ENCODE data around the gene PCNX2. TPM values are rescaled to one million over a fixed set of nuclear protein-coding genes. Genes with fewer than 3 reads are reported as not detected.

PCNX2 gene
- total RNA-seq, 1 experiment from 2014 or later = 15.3 TPM

GRCh38 chr1:233127157-233127556 is 168.4 kb downstream of the PCNX2 start:
- intact Hi-C loops (cut with micrococcal nuclease) = no loop called here
- Histone ChIP-seq H3K9me3 (ENCODE audit: control insufficient read depth in 1 of 2, insufficient read depth in 1 of 2, low read depth in 1 of 2, low read length in 2 of 2) (no peaks in the 10 kb centered on the region), H3K4me3 (replicated peaks in 1 of 2; ENCODE audit: low read depth in 1 of 2, low read length in 2 of 2) (no peak overlapping the region), H3K4me1 (ENCODE audit: control insufficient read depth in 1 of 2, insufficient read depth in 2 of 2, low read length in 2 of 2) (no peaks in the 10 kb centered on the region), H2AFZ (ENCODE audit: low read depth, low read length, poor library complexity, severe bottlenecking) (no peak overlapping the region), H3K9ac (ENCODE audit: low read length) (no peak overlapping the region), H3K9me2 (ENCODE audit: insufficient read depth) (no peaks in the 10 kb centered on the region), H4K20me1 (ENCODE audit: insufficient read depth) (no peaks in the 10 kb centered on the region), H3K4me2 (ENCODE audit: low read length) (no peak overlapping the region), H3K36me3 (ENCODE audit: control insufficient read depth in 1 of 2, insufficient read depth in 2 of 2, low read length in 2 of 2) (no peaks in the 10 kb centered on the region), H3K79me2 (ENCODE audit: insufficient read depth, low read length) (no peaks in the 10 kb centered on the region), H3K27me3 (ENCODE audit: insufficient read depth, low read length) (no peaks in the 10 kb centered on the region), H3K27ac (ENCODE audit: low read depth, low read length) (no peak overlapping the region)
- no TSS peak for BruUV-seq (replicated peaks)
- ChIA-PET CTCF (no interaction called here), POLR2A (no interaction called here), RAD21 (ENCODE audit: low non-redundant PET in 1 of 2, low total read pairs in 2 of 2, uncharacterized antibody in 2 of 2, unreplicated experiment in 2 of 2) (no interaction called here)
- no peak for ATAC-seq
- TF ChIP-seq CEBPB (IDR thresholded peaks at IDR 0.05; ENCODE audit: low read depth) (no peak), ZFX (IDR thresholded peaks at IDR 0.05) (no peak), JUND (IDR thresholded peaks at IDR 0.05) (no peak), SRF (IDR thresholded peaks at IDR 0.05; ENCODE audit: low read depth) (no peak), RAD21 (IDR thresholded peaks at IDR 0.05; ENCODE audit: low read depth) (no peak), POLR2A (IDR thresholded peaks at IDR 0.05; ENCODE audit: borderline replicate concordance, extremely low read depth, insufficient read depth, insufficient read length) (no peak), EZH2 (IDR thresholded peaks at IDR 0.05) (no peak), MAX (IDR thresholded peaks at IDR 0.05) (no peak), EZH2phosphoT487 (IDR thresholded peaks at IDR 0.05; ENCODE audit: borderline replicate concordance) (no peak), EGR1 (IDR thresholded peaks at IDR 0.05; ENCODE audit: low read depth) (no peak), ELF1 (IDR thresholded peaks at IDR 0.05; ENCODE audit: borderline replicate concordance, low read depth) (no peak), ZNF274 (IDR thresholded peaks at IDR 0.05; ENCODE audit: low read depth, low read length) (no peak), YY1 (IDR thresholded peaks at IDR 0.05; ENCODE audit: extremely low read depth, insufficient replicate concordance, low read depth, low read length) (no peak), SIN3A (IDR thresholded peaks at IDR 0.05; ENCODE audit: low read depth) (no peak)
- TF ChIP-seq, protein P1, sequence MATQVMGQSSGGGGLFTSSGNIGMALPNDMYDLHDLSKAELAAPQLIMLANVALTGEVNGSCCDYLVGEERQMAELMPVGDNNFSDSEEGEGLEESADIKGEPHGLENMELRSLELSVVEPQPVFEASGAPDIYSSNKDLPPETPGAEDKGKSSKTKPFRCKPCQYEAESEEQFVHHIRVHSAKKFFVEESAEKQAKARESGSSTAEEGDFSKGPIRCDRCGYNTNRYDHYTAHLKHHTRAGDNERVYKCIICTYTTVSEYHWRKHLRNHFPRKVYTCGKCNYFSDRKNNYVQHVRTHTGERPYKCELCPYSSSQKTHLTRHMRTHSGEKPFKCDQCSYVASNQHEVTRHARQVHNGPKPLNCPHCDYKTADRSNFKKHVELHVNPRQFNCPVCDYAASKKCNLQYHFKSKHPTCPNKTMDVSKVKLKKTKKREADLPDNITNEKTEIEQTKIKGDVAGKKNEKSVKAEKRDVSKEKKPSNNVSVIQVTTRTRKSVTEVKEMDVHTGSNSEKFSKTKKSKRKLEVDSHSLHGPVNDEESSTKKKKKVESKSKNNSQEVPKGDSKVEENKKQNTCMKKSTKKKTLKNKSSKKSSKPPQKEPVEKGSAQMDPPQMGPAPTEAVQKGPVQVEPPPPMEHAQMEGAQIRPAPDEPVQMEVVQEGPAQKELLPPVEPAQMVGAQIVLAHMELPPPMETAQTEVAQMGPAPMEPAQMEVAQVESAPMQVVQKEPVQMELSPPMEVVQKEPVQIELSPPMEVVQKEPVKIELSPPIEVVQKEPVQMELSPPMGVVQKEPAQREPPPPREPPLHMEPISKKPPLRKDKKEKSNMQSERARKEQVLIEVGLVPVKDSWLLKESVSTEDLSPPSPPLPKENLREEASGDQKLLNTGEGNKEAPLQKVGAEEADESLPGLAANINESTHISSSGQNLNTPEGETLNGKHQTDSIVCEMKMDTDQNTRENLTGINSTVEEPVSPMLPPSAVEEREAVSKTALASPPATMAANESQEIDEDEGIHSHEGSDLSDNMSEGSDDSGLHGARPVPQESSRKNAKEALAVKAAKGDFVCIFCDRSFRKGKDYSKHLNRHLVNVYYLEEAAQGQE (IDR thresholded peaks at IDR 0.05; ENCODE audit: low read depth) = no peak
- TF ChIP-seq, protein P2, sequence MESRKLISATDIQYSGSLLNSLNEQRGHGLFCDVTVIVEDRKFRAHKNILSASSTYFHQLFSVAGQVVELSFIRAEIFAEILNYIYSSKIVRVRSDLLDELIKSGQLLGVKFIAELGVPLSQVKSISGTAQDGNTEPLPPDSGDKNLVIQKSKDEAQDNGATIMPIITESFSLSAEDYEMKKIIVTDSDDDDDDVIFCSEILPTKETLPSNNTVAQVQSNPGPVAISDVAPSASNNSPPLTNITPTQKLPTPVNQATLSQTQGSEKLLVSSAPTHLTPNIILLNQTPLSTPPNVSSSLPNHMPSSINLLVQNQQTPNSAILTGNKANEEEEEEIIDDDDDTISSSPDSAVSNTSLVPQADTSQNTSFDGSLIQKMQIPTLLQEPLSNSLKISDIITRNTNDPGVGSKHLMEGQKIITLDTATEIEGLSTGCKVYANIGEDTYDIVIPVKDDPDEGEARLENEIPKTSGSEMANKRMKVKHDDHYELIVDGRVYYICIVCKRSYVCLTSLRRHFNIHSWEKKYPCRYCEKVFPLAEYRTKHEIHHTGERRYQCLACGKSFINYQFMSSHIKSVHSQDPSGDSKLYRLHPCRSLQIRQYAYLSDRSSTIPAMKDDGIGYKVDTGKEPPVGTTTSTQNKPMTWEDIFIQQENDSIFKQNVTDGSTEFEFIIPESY (IDR thresholded peaks at IDR 0.05; ENCODE audit: extremely low read depth, insufficient replicate concordance, low read length) = no peak
- TF ChIP-seq, protein P3, sequence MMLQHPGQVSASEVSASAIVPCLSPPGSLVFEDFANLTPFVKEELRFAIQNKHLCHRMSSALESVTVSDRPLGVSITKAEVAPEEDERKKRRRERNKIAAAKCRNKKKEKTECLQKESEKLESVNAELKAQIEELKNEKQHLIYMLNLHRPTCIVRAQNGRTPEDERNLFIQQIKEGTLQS (IDR thresholded peaks at IDR 0.05) = no peak
- DNase-seq (ENCODE audit: low read depth, low spot score) = no peak

Measured in HCT116 (cell line).